Thyroid gland (tissue), 4 donors: ENCODE measurements around the gene FER.

ENCODE experiments used
- CTCF ChIP-seq, 6 experiments: fragments of 200-600 bp in 3 of 6; fragments of 450-650 bp in 3 of 6; sonication (generic) in 3 of 6; IDR thresholded peaks; one replicate each; pipeline ENCODE4 v1.5.1; 2016 to 2019; ENCODE audit warnings: antibody characterized with exemption in 6 of 6, mild to moderate bottlenecking in 2 of 6, inconsistent platforms in 1 of 6, moderate library complexity in 1 of 6
- POLR2A ChIP-seq, 2 donors: fragments of 450-650 bp; IDR thresholded peaks; one replicate each; pipeline ENCODE4 v1.6.1; 2017; ENCODE audit warnings: antibody characterized with exemption in 2 of 2, mild to moderate bottlenecking in 2 of 2, moderate library complexity in 1 of 2

DNA sequence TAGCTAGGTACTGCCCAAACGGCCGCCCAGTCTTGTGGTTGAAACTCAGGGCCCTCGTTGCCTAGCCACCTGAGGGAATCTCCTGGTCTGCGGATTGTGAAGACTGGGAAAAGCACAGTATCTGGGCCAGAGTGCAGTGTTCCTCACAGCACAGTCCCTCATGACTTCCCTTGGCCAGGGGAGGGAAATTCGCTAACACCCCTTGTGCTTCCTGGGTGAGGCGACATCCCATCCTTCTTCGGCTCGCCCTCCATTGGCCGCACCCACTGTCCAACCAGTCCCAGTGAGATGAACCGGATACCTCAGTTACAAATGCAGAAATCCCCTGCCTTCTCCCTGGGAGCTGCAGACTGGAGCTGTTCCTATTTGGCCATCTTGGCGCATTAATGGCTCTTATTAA lies 250.5 kb downstream of the FER start:
- TF ChIP-seq CTCF (IDR thresholded peaks at IDR 0.05) = no peak
- TF ChIP-seq POLR2A (IDR thresholded peaks at IDR 0.05) = no peak
